ENCODE measurements around the gene MGAT5B. TPM values are rescaled to one million over a fixed set of nuclear protein-coding genes. Genes with fewer than 3 reads are reported as not detected.

MGAT5B gene
- total and polyA plus RNA-seq, 2 of the 13 experiments (the other 11 are each of a cell fraction or from before 2014, with no cell fraction given), result 0.07 to 0.13 TPM

DNA sequence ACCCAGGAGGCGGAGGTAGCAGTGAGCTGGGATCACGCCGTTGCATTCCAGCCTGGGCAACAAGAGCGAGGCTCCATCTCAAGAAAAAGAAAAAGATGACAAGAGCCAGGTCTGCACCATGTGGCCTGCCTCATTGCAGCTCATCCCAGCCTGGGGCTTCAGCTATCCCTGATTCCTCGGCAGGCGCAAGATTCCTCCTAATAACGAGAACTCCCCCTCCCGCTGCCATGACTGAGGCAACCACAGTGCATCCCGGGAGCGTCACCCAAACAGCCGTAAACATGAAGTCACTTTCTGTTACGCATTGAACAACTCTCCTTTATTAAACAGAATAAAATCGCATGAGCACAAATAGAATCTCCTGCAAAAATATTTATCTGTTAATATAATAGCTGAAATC, 120.6 kb downstream of the MGAT5B start:
- WGBS (ENCODE audit: low lambda C conversion rate), result 93% methylated on average over 13 of the region's 13 CpGs
- peaks cover 24% of the 10 kb centered on the region for H3K4me1 ChIP-seq (ENCODE audit: insufficient read depth, low read length)
- TF ChIP-seq NCOR1 (IDR thresholded peaks at IDR 0.05; ENCODE audit: borderline replicate concordance, low read length), result no peak
- TF ChIP-seq, protein P1, sequence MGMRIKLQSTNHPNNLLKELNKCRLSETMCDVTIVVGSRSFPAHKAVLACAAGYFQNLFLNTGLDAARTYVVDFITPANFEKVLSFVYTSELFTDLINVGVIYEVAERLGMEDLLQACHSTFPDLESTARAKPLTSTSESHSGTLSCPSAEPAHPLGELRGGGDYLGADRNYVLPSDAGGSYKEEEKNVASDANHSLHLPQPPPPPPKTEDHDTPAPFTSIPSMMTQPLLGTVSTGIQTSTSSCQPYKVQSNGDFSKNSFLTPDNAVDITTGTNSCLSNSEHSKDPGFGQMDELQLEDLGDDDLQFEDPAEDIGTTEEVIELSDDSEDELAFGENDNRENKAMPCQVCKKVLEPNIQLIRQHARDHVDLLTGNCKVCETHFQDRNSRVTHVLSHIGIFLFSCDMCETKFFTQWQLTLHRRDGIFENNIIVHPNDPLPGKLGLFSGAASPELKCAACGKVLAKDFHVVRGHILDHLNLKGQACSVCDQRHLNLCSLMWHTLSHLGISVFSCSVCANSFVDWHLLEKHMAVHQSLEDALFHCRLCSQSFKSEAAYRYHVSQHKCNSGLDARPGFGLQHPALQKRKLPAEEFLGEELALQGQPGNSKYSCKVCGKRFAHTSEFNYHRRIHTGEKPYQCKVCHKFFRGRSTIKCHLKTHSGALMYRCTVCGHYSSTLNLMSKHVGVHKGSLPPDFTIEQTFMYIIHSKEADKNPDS (CRISPR knock-in tag; IDR thresholded peaks at IDR 0.05), result no peak
- no peak for TF ChIP-seq ZNF841 (CRISPR knock-in tag; IDR thresholded peaks at IDR 0.05; ENCODE audit: borderline replicate concordance)
- TF ChIP-seq, protein P2, sequence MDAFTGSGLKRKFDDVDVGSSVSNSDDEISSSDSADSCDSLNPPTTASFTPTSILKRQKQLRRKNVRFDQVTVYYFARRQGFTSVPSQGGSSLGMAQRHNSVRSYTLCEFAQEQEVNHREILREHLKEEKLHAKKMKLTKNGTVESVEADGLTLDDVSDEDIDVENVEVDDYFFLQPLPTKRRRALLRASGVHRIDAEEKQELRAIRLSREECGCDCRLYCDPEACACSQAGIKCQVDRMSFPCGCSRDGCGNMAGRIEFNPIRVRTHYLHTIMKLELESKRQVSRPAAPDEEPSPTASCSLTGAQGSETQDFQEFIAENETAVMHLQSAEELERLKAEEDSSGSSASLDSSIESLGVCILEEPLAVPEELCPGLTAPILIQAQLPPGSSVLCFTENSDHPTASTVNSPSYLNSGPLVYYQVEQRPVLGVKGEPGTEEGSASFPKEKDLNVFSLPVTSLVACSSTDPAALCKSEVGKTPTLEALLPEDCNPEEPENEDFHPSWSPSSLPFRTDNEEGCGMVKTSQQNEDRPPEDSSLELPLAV (CRISPR knock-in tag; conservative IDR thresholded peaks at IDR 0.05; ENCODE audit: low read depth), result no peak
- TF ChIP-seq ASH2L (IDR thresholded peaks at IDR 0.05; ENCODE audit: insufficient read length, low read depth, low read length), result no peak
- TF ChIP-seq REL (CRISPR knock-in tag; conservative IDR thresholded peaks at IDR 0.05), result no peak
- no peak for TF ChIP-seq CENPT (CRISPR knock-in tag; IDR thresholded peaks at IDR 0.05; ENCODE audit: low read depth)
- no peak for TF ChIP-seq BCL6 (CRISPR knock-in tag; IDR thresholded peaks at IDR 0.05)
- TF ChIP-seq ZNF7 (CRISPR knock-in tag; IDR thresholded peaks at IDR 0.05), result no peak
- TF ChIP-seq ZNF788 (CRISPR knock-in tag; IDR thresholded peaks at IDR 0.05; ENCODE audit: borderline replicate concordance), result no peak
- TF ChIP-seq ZNF749 (CRISPR knock-in tag; IDR thresholded peaks at IDR 0.05; ENCODE audit: borderline replicate concordance), result no peak
- no peak for TF ChIP-seq ZNF761 (CRISPR knock-in tag; conservative IDR thresholded peaks at IDR 0.05)
- TF ChIP-seq DPF2 (CRISPR knock-in tag; IDR thresholded peaks at IDR 0.05; ENCODE audit: borderline replicate concordance, low read depth), result no peak
- TF ChIP-seq TGIF2 (CRISPR knock-in tag; IDR thresholded peaks at IDR 0.05), result no peak
- no peak for TF ChIP-seq KAT7 (CRISPR knock-in tag; IDR thresholded peaks at IDR 0.05; ENCODE audit: borderline replicate concordance)
- TF ChIP-seq SIN3A (IDR thresholded peaks at IDR 0.05; ENCODE audit: borderline replicate concordance, low read depth, low read length), result no peak
- no peak for TF ChIP-seq MTF2 (CRISPR knock-in tag; IDR thresholded peaks at IDR 0.05; ENCODE audit: borderline replicate concordance)
- TF ChIP-seq ZC3H13 (CRISPR knock-in tag; IDR thresholded peaks at IDR 0.05), result no peak
- no peak for TF ChIP-seq ZBTB1 (CRISPR knock-in tag; IDR thresholded peaks at IDR 0.05; ENCODE audit: borderline replicate concordance)
- TF ChIP-seq HMG20B (CRISPR knock-in tag; conservative IDR thresholded peaks at IDR 0.05), result no peak
- intact Hi-C loops (cut with micrococcal nuclease; ENCODE audit: unreplicated experiment) (no loop called here), in situ Hi-C loops (cut with HindIII; ENCODE audit: extremely low pct_ligation_motif_present, low pct_unique_long_range_greater_than_20kb) (no loop called here)
- no peak overlapping the region for H3K9ac ChIP-seq (ENCODE audit: insufficient read depth, low read depth, low read length)
- H3K36me3 ChIP-seq (replicated peaks in 1 of 2; ENCODE audit: control insufficient read depth in 1 of 2, insufficient read depth in 2 of 2, low read length in 2 of 2), result no peaks in the 10 kb centered on the region
- H3K4me2 ChIP-seq (ENCODE audit: low read depth, low read length), result no peak overlapping the region
- FAIRE-seq, result no peak
- CTCF ChIA-PET (ENCODE audit: low intra/inter-chr PET ratio, low total read pairs), result no interaction called here
- POLR2A ChIA-PET, result no interaction called here
- no peak overlapping the region for H3K4me3 ChIP-seq (replicated peaks in 1 of 3; ENCODE audit: insufficient read depth in 1 of 3, low read depth in 2 of 3, low read length in 3 of 3)
- no peak overlapping the region for H3K27ac ChIP-seq (ENCODE audit: extremely low read length, insufficient read depth, low read length)
- no peak overlapping the region for H2AFZ ChIP-seq (ENCODE audit: low read length)
- no TSS peak for BruUV-seq (replicated peaks)
- H3K27me3 ChIP-seq (ENCODE audit: control insufficient read depth in 1 of 2, insufficient read depth in 2 of 2, low read length in 2 of 2), result peaks cover 5 to 50% of the 10 kb centered on the region in 2 experiments
- DNase-seq (ENCODE audit: low spot score), result no peak
- H3K9me3 ChIP-seq (ENCODE audit: low read length), result no peaks in the 10 kb centered on the region
- no peaks in the 10 kb centered on the region for H3K79me2 ChIP-seq (ENCODE audit: insufficient read depth, low read length)
- ATAC-seq, result no peak
- H4K20me1 ChIP-seq (ENCODE audit: insufficient read depth, low read length), result no peaks in the 10 kb centered on the region

All from HepG2 (cell line).